Right forelimb (tissue), 1 donor: ENCODE measurements around the gene GPC3.
"Not testable (repeated sequence)": the region's sequence is repeated elsewhere in the genome, so short reads cannot be mapped to it uniquely, and the experiment has no call there.

ENCODE experiments used
- DNase-seq: peaks from one replicate; pipeline ENCODE4 v3.0.0-alpha.2; 2018

GPC3 gene

GRCh38 chrX:133923548-133923947 lies 61.8 kb downstream of the GPC3 start:
- no peak for DNase-seq

- no peak for DNase-seq
Observed at GRCh38 chrX:133923113-133923512, 62.3 kb downstream of the GPC3 start.

GRCh38 chrX:133922390-133922771 lies 63.0 kb downstream of the GPC3 start:
- no peak for DNase-seq

GRCh38 chrX:133921764-133922389 lies 63.5 kb downstream of the GPC3 start:
- no peak for DNase-seq

- DNase-seq = no peak
Observed at GRCh38 chrX:133921086-133921485, 64.3 kb downstream of the GPC3 start.

GRCh38 chrX:133918361-133918771 lies 67.0 kb downstream of the GPC3 start:
- no peak for DNase-seq

- DNase-seq = no peak
Observed at GRCh38 chrX:133916984-133917722, 68.2 kb downstream of the GPC3 start.

- DNase-seq = no peak
Observed at GRCh38 chrX:133913658-133914388, 71.6 kb downstream of the GPC3 start.

GRCh38 chrX:133913009-133913408 lies 72.4 kb downstream of the GPC3 start:
- DNase-seq = no peak

- no peak for DNase-seq
Observed at GRCh38 chrX:133911825-133912495, 73.4 kb downstream of the GPC3 start.

GRCh38 chrX:133910539-133910938 lies 74.9 kb downstream of the GPC3 start:
- no peak for DNase-seq

- DNase-seq = no peak
Observed at GRCh38 chrX:133909888-133910287, 75.5 kb downstream of the GPC3 start.

- no peak for DNase-seq
Observed at GRCh38 chrX:133908223-133908955, 77.0 kb downstream of the GPC3 start.

GRCh38 chrX:133907606-133908005 lies 77.8 kb downstream of the GPC3 start:
- DNase-seq = no peak

GRCh38 chrX:133905305-133905704 lies 80.1 kb downstream of the GPC3 start:
- no peak for DNase-seq

- no peak for DNase-seq
Observed at GRCh38 chrX:133897593-133898163, 87.7 kb downstream of the GPC3 start.

GRCh38 chrX:133892337-133892736 lies 93.1 kb downstream of the GPC3 start:
- no peak for DNase-seq

GRCh38 chrX:133888984-133889383 lies 96.4 kb downstream of the GPC3 start:
- DNase-seq = no peak

GRCh38 chrX:133888084-133888483 lies 97.3 kb downstream of the GPC3 start:
- not testable (repeated sequence) for DNase-seq

GRCh38 chrX:133884430-133885394 lies 100.7 kb downstream of the GPC3 start:
- DNase-seq = no peak

- DNase-seq = no peak
Observed at GRCh38 chrX:133881893-133882292, 103.5 kb downstream of the GPC3 start.
